PC-9 (cell line): ENCODE measurements around the gene NTM. TPM values are rescaled to one million over a fixed set of nuclear protein-coding genes. Genes with fewer than 3 reads are reported as not detected.

Source experiments
- BruUV-seq: library from RNA; stranded (reverse); fragments of 400-500 nt; replicated peaks from 2 replicates; lab custom pipeline; 2021; lab: Mats Ljungman, UMichigan
- CTCF ChIA-PET: fragments of 300-600 bp; sonication (Branson Sonifier 250); formaldehyde crosslinking; loops from one replicate; lab custom pipeline; 2022; ENCODE audit warnings: antibody characterized with exemption; lab: Charles Lee
- POLR2A ChIA-PET: fragments of 300-600 bp; sonication (Branson Sonifier 250); formaldehyde crosslinking; loops from one replicate; lab custom pipeline; 2022; ENCODE audit warnings: antibody characterized with exemption; ENCODE audit not compliant: unreplicated experiment; lab: Charles Lee
- DNase-seq, 2 experiments: peaks; one replicate each; pipeline versions ENCODE4 v3.0.0 to v3.0.0-alpha.2; 2015 to 2022; ENCODE audit warnings: mixed read lengths in 1 of 2
- H2AFZ ChIP-seq: fragments of 200-600 bp; sonication (generic); 2 replicates; pipeline ENCODE4 v1.8.1; 2017; ENCODE audit warnings: antibody characterized with exemption
- H3F3A ChIP-seq: fragments of 200-600 bp; sonication (generic); 2 replicates; pipeline ENCODE4 v1.8.1; 2017; ENCODE audit warnings: antibody characterized with exemption, mild to moderate bottlenecking, low read depth; ENCODE audit not compliant: insufficient read depth
- H3K27ac ChIP-seq: fragments of 200-600 bp; sonication (generic); 2 replicates; pipeline ENCODE4 v1.6.1; 2016; ENCODE audit warnings: mixed run types
- H3K27me3 ChIP-seq: fragments of 200-600 bp; sonication (generic); 2 replicates; pipeline ENCODE4 v1.6.1; 2016; ENCODE audit warnings: low read depth, mixed run types; ENCODE audit not compliant: insufficient read depth
- H3K36me3 ChIP-seq: fragments of 200-600 bp; sonication (generic); 2 replicates; pipeline ENCODE4 v1.6.1; 2016; ENCODE audit warnings: low read depth, mixed run types
- H3K4me1 ChIP-seq: fragments of 200-600 bp; sonication (generic); replicated peaks from 2 replicates; pipeline ENCODE4 v1.6.1; 2016; ENCODE audit warnings: mixed run types; ENCODE audit not compliant: insufficient read depth
- H3K4me2 ChIP-seq: fragments of 200-600 bp; sonication (generic); 2 replicates; pipeline ENCODE4 v1.6.1; 2017; ENCODE audit warnings: mixed run types
- H3K4me3 ChIP-seq: fragments of 200-600 bp; sonication (generic); 2 replicates; pipeline ENCODE4 v1.6.1; 2016; ENCODE audit warnings: mixed run types
- H3K79me2 ChIP-seq: fragments of 200-600 bp; sonication (generic); 2 replicates; pipeline ENCODE4 v1.6.1; 2017; ENCODE audit warnings: low read depth, mixed run types
- H3K9me2 ChIP-seq: fragments of 200-600 bp; sonication (generic); 2 replicates; pipeline ENCODE4 v1.8.1; 2017; ENCODE audit warnings: mild to moderate bottlenecking; ENCODE audit not compliant: insufficient read depth
- H3K9me3 ChIP-seq: fragments of 200-600 bp; sonication (generic); 2 replicates; pipeline ENCODE4 v1.8.1; 2016; ENCODE audit warnings: low read depth; ENCODE audit not compliant: insufficient read depth
- H4K20me1 ChIP-seq: fragments of 200-600 bp; sonication (generic); 2 replicates; pipeline ENCODE4 v1.8.1; 2017; ENCODE audit not compliant: insufficient read depth
- EZH2 ChIP-seq: fragments of 200-600 bp; sonication (generic); IDR thresholded peaks from 2 replicates; pipeline ENCODE4 v1.8.0; 2017; ENCODE audit warnings: antibody characterized with exemption, low read depth
- intact Hi-C: fragments of 100-400 bp; cut with micrococcal nuclease; formaldehyde crosslinking; loops from one replicate; pipeline ENCODE4 v1.10.0; 2022; ENCODE audit not compliant: unreplicated experiment
- total RNA-seq: library from RNA; stranded (reverse); gene quantifications from 2 replicates; pipeline ENCODE4 v1.2.3, GENCODE V29; 2021
- TF ChIP-seq, protein P1 (sequence below): fragments of 200-600 bp; sonication (generic); conservative IDR thresholded peaks from 2 replicates; pipeline ENCODE4 v1.6.1; 2017; ENCODE audit warnings: mixed run types, antibody characterized with exemption, mild to moderate bottlenecking, moderate library complexity

The NTM gene
- total RNA-seq, 1 experiment from 2014 or later: not detected

DNA sequence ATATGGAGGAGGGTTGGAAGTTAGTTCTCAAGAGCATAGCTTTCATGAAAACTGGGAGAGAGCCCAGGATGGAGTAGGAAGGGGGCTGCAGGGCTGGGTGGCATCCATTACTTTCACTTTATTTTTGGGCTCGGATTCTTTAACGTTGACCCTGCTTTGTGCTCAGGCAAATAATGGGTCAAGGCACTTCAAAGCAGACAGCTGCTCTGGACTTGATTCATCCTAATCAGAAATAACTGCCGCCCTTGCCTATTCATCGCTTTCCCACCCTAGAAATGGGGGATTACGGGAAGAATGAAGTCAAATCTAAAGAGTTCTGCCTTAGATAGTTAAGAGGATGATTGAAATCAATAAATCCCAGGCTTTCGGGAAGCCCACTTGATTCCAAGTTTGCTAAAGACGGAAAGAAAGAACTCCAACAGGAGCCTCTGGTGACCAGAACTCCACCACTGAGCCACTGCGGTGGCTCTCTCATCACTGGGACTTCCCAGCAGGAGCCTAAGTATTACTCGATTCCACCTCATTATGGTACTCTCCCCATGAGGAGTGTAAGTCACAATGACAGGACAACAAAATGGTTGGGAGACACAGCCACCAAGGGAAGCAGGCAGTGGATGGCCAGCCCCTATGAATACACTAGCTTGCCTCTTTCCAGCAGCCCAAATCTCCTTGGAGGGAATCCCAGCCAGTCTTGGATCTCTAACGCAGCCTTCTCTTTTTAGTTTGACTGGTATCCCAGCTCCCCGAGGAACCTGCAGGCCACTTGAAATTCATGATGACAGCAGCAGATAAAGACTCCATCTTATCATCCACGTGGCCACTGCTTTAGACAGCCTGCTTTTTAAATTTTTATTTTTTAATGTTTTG lies 815.5 kb downstream of the NTM start:
- Histone ChIP-seq H3K4me3 (no peak overlapping the region), H3K79me2 (no peaks in the 10 kb centered on the region), H3K27ac (no peak overlapping the region), H3K36me3 (no peaks in the 10 kb centered on the region), H3K4me1 (no peaks in the 10 kb centered on the region), H4K20me1 (no peaks in the 10 kb centered on the region), H3F3A (no peaks in the 10 kb centered on the region), H2AFZ (no peak overlapping the region), H3K9me3 (no peaks in the 10 kb centered on the region), H3K4me2 (no peak overlapping the region), H3K27me3 (no peaks in the 10 kb centered on the region), H3K9me2 (no peaks in the 10 kb centered on the region)
- intact Hi-C loops: no loop called here
- ChIA-PET POLR2A (no interaction called here), CTCF (no interaction called here)
- no TSS peak for BruUV-seq
- no peak for DNase-seq
- no peak for TF ChIP-seq EZH2
- TF ChIP-seq, protein P1, sequence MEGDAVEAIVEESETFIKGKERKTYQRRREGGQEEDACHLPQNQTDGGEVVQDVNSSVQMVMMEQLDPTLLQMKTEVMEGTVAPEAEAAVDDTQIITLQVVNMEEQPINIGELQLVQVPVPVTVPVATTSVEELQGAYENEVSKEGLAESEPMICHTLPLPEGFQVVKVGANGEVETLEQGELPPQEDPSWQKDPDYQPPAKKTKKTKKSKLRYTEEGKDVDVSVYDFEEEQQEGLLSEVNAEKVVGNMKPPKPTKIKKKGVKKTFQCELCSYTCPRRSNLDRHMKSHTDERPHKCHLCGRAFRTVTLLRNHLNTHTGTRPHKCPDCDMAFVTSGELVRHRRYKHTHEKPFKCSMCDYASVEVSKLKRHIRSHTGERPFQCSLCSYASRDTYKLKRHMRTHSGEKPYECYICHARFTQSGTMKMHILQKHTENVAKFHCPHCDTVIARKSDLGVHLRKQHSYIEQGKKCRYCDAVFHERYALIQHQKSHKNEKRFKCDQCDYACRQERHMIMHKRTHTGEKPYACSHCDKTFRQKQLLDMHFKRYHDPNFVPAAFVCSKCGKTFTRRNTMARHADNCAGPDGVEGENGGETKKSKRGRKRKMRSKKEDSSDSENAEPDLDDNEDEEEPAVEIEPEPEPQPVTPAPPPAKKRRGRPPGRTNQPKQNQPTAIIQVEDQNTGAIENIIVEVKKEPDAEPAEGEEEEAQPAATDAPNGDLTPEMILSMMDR: no peak

DNA sequence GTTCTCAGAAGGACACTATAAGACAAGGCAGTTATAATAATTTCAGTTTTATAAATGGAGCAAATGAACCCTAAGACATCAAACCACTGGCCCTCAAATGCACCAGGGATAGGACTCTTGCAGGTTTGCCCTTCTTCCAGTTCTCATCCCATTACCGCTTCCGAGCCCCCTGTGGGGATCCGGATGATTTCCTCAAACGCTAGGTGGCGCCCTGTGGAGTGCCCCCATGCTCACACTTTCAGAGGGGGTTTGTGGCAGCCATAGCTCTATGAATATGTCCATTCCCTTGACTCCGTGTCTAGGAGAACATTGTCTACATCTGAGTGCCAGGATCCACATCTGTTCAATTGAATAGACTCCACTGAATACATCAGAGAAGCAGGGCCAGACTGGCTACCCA lies 816.3 kb downstream of the NTM start:
- no peak overlapping the region for H3K27ac ChIP-seq
- TF ChIP-seq, protein P1: no peak; the same call in 1 of the 2 replicates
- TF ChIP-seq EZH2: no peak
- H3K27me3 ChIP-seq: no peaks in the 10 kb centered on the region
- H3K9me2 ChIP-seq: no peaks in the 10 kb centered on the region
- H3K36me3 ChIP-seq: no peaks in the 10 kb centered on the region
- no TSS peak for BruUV-seq
- no peaks in the 10 kb centered on the region for H3F3A ChIP-seq
- no peak overlapping the region for H3K4me2 ChIP-seq
- intact Hi-C loops: no loop called here
- no peaks in the 10 kb centered on the region for H4K20me1 ChIP-seq
- no peaks in the 10 kb centered on the region for H3K9me3 ChIP-seq
- no peak for DNase-seq
- CTCF ChIA-PET: no interaction called here
- no peak overlapping the region for H2AFZ ChIP-seq
- H3K79me2 ChIP-seq: no peaks in the 10 kb centered on the region
- no peak overlapping the region for H3K4me3 ChIP-seq
- POLR2A ChIA-PET: no interaction called here
- H3K4me1 ChIP-seq: no peaks in the 10 kb centered on the region

DNA sequence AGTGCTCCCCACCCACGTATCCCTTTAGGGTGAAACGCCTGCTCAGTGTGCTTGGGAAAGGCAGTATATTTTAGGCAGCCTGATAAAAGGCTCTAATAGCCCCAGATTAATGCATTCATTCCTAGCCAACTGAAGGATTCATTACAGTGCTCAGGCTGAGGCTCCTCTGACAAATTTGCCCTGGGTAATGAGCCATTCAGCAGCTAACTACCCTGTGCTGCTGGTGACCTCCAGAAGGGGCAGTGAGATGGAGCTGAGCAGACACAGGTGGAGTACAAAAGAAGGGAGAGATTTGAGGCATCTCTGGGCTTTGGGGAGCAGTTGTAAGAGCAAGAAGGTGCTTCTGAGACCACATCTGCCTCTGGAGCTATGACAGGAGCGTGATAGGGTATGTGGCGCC lies 817.0 kb downstream of the NTM start:
- DNase-seq: no peak
- H3K36me3 ChIP-seq: no peaks in the 10 kb centered on the region
- no peaks in the 10 kb centered on the region for H3K27me3 ChIP-seq
- no peak overlapping the region for H3K27ac ChIP-seq
- no peaks in the 10 kb centered on the region for H4K20me1 ChIP-seq
- H3F3A ChIP-seq: no peaks in the 10 kb centered on the region
- CTCF ChIA-PET: no interaction called here
- no peaks in the 10 kb centered on the region for H3K79me2 ChIP-seq
- BruUV-seq: no TSS peak
- H3K9me3 ChIP-seq: no peaks in the 10 kb centered on the region
- TF ChIP-seq EZH2: no peak
- TF ChIP-seq, protein P1: no peak
- POLR2A ChIA-PET: no interaction called here
- H3K9me2 ChIP-seq: no peaks in the 10 kb centered on the region
- H3K4me1 ChIP-seq: no peaks in the 10 kb centered on the region
- H2AFZ ChIP-seq: no peak overlapping the region
- intact Hi-C loops: no loop called here
- no peak overlapping the region for H3K4me3 ChIP-seq
- no peak overlapping the region for H3K4me2 ChIP-seq
